Stimulated activated naive CD8-positive, alpha-beta T cell treated with anti-CD3 and anti-CD28 coated beads, Interleukin-15, Interleukin-2, amounts not matched to agents 100 ng/mL and 50 ng/mL, for 24 hours (primary cell): ENCODE data around the gene SOCS3.

ENCODE experiments used
- H3K27ac Mint-ChIP-seq: one replicate; pipeline ENCODE4 v1.8.0; 2021; ENCODE audit warnings: mild to moderate bottlenecking, mixed read lengths
- H3K27me3 Mint-ChIP-seq: one replicate; pipeline ENCODE4 v1.8.0; 2021; ENCODE audit warnings: mixed read lengths
- H3K36me3 Mint-ChIP-seq: one replicate; pipeline ENCODE4 v1.8.0; 2021; ENCODE audit warnings: low read depth, mixed read lengths
- H3K4me1 Mint-ChIP-seq: one replicate; pipeline ENCODE4 v1.8.0; 2021; ENCODE audit warnings: low read depth, mixed read lengths
- H3K4me3 Mint-ChIP-seq: one replicate; pipeline ENCODE4 v1.8.0; 2021; ENCODE audit warnings: mild to moderate bottlenecking, mixed read lengths
- H3K9me3 Mint-ChIP-seq: one replicate; pipeline ENCODE4 v1.8.0; 2021; ENCODE audit warnings: mixed read lengths

The SOCS3 gene

GRCh38 chr17:78359997-78360370 is at the start of gene SOCS3:
Gene SOCS3, minus strand, starts transcription at chr17:78360077. Its CDS starts 982 bp downstream, at chr17:78359095.
- H3K27me3 Mint-ChIP-seq, result peaks cover 11% of the 10 kb centered on the region
- H3K4me3 Mint-ChIP-seq, result peak within 1 kb of the TSS; percentile 90
- peak within 1 kb of the TSS; percentile 86 for H3K27ac Mint-ChIP-seq
- H3K4me1 Mint-ChIP-seq, result peaks cover 44% of the 10 kb centered on the region
- no peaks in the 10 kb centered on the region for H3K9me3 Mint-ChIP-seq
- peaks cover 23% of the 10 kb centered on the region for H3K36me3 Mint-ChIP-seq

- peaks cover 35% of the 10 kb centered on the region for H3K4me1 Mint-ChIP-seq
- H3K27me3 Mint-ChIP-seq, result no peaks in the 10 kb centered on the region
- H3K9me3 Mint-ChIP-seq, result no peaks in the 10 kb centered on the region
- peaks cover 35% of the 10 kb centered on the region for H3K36me3 Mint-ChIP-seq
- peak overlapping the region; percentile 19 for H3K27ac Mint-ChIP-seq
- no peak overlapping the region for H3K4me3 Mint-ChIP-seq
Measured at GRCh38 chr17:78409191-78409928, 49.5 kb upstream of the SOCS3 start.

DNA sequence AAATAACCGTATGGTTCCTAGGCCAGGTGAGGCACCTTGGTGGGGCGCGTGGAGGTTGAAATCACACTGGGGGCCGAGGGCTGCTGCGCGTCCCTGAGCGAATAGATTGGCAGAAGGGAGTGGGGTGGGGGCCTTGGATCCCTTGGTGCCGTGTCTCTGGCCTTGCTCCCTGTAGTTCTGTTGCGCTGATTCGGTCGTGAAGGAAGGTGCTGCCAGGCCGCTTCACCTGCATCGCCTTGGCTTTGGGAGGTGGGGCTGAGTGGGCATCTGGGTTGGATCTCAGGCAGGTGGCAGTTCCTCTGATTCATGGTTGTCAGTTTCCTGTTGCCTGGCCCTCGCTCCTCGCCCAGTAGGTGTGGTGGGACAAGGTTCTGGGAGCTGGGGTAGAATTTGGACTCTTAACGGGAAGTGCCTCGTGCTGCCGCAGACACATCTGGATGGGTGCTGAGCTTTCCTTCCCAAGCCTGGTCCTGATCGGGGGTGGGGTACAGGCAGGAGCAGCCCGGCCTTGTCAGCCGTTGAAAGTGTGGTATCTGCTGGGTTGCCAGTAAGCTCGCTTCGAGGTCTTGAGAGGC is 48.7 kb upstream of the SOCS3 start:
- Mint-ChIP-seq H3K27ac (peak overlapping the region; percentile 12), H3K27me3 (no peaks in the 10 kb centered on the region), H3K4me1 (peaks cover 27% of the 10 kb centered on the region), H3K4me3 (no peak overlapping the region), H3K36me3 (peaks cover 43% of the 10 kb centered on the region), H3K9me3 (no peaks in the 10 kb centered on the region)

GRCh38 chr17:78407387-78408000 is 47.6 kb upstream of the SOCS3 start:
- H3K4me3 Mint-ChIP-seq, result no peak overlapping the region
- H3K9me3 Mint-ChIP-seq, result no peaks in the 10 kb centered on the region
- no peaks in the 10 kb centered on the region for H3K27me3 Mint-ChIP-seq
- H3K4me1 Mint-ChIP-seq, result peaks cover 16% of the 10 kb centered on the region
- no peak overlapping the region for H3K27ac Mint-ChIP-seq
- peaks cover 52% of the 10 kb centered on the region for H3K36me3 Mint-ChIP-seq

DNA sequence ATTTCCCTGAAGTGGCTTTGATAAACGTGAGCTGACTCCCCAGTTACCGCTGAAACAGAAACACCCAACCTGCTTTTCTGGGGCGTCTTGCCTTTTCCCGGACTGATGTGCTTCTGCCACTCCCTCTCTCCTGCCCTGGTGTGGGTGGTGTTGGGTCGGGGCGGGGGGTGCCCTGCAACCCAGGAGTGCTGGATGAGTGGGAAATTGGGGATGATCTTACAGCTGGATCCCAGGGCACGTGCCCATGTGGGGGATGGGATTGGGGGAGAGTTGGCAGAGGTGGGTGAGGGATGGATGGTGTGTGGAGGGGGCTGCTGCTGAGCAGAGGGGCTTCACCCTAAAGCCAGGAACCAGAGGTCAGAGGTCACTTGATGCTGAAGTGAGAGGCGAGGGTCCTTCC is 47.0 kb upstream of the SOCS3 start:
- H3K36me3 Mint-ChIP-seq, result peaks cover 52% of the 10 kb centered on the region
- H3K27ac Mint-ChIP-seq, result no peak overlapping the region
- peaks cover 10% of the 10 kb centered on the region for H3K4me1 Mint-ChIP-seq

GRCh38 chr17:78406396-78406795 is 46.5 kb upstream of the SOCS3 start:
- Mint-ChIP-seq H3K4me1 (peaks cover 5% of the 10 kb centered on the region), H3K27ac (no peak overlapping the region), H3K27me3 (no peaks in the 10 kb centered on the region), H3K9me3 (no peaks in the 10 kb centered on the region), H3K36me3 (peaks cover 57% of the 10 kb centered on the region), H3K4me3 (no peak overlapping the region)

More for the DNA sequence above, 47.0 kb upstream of the SOCS3 start:
- Mint-ChIP-seq H3K9me3 (no peaks in the 10 kb centered on the region), H3K4me3 (no peak overlapping the region), H3K27me3 (no peaks in the 10 kb centered on the region)

DNA sequence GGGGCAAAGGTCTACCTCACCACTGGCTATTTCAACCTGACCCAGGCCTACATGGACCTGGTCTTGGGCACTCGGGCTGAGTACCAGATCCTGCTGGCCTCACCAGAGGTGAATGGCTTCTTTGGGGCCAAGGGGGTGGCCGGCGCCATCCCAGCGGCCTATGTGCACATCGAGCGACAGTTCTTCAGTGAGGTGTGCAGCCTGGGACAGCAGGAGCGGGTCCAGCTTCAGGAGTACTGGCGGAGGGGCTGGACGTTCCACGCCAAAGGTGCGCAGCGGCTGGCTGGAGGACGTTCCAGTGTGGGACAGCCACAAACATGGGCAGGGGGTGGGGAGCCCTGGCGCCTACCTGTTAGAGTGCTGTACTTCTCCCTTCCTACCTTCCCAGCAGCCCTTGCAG is 43.9 kb upstream of the SOCS3 start:
- H3K9me3 Mint-ChIP-seq, result no peaks in the 10 kb centered on the region
- H3K27me3 Mint-ChIP-seq, result no peaks in the 10 kb centered on the region
- H3K4me3 Mint-ChIP-seq, result no peak overlapping the region
- H3K27ac Mint-ChIP-seq, result no peak overlapping the region
- H3K4me1 Mint-ChIP-seq, result no peaks in the 10 kb centered on the region
- H3K36me3 Mint-ChIP-seq, result peaks cover 66% of the 10 kb centered on the region

- Mint-ChIP-seq H3K4me3 (no peak overlapping the region), H3K4me1 (no peaks in the 10 kb centered on the region), H3K27me3 (no peaks in the 10 kb centered on the region), H3K27ac (no peak overlapping the region), H3K9me3 (no peaks in the 10 kb centered on the region), H3K36me3 (peaks cover 79% of the 10 kb centered on the region)
Measured at GRCh38 chr17:78401891-78402290, 42.0 kb upstream of the SOCS3 start.

GRCh38 chr17:78401246-78401645 is 41.4 kb upstream of the SOCS3 start:
- H3K9me3 Mint-ChIP-seq, result no peaks in the 10 kb centered on the region
- H3K36me3 Mint-ChIP-seq, result peaks cover 84% of the 10 kb centered on the region
- H3K4me3 Mint-ChIP-seq, result no peak overlapping the region
- no peak overlapping the region for H3K27ac Mint-ChIP-seq
- no peaks in the 10 kb centered on the region for H3K27me3 Mint-ChIP-seq
- H3K4me1 Mint-ChIP-seq, result no peaks in the 10 kb centered on the region

GRCh38 chr17:78400581-78401240 is 40.8 kb upstream of the SOCS3 start:
- Mint-ChIP-seq H3K36me3 (peaks cover 87% of the 10 kb centered on the region), H3K27ac (no peak overlapping the region), H3K4me3 (no peak overlapping the region)

DNA sequence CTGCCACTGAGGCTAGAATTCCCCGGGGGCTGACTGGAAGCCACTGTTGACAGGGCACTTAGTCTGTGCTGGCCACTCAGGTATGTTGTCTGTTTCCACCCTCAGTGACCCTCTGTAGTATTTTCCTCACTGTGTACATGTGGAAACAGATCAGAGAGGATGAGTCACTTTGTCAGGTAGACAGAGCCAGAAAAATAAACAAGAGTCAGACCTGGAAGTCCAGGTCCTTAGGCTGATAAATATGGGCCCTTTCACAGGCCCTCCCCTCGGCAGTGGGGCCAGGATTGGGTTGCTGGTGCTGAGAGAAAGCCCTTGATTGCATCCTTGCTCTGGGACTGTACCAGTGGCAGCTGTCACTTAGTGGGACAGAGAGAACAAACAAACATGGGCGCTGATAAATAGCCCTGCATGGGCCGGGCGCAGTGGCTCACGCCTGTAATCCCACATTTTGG is 39.8 kb upstream of the SOCS3 start:
- Mint-ChIP-seq H3K4me3 (no peak overlapping the region), H3K36me3 (peaks cover 85% of the 10 kb centered on the region), H3K27ac (no peak overlapping the region), H3K27me3 (no peaks in the 10 kb centered on the region), H3K4me1 (peaks cover 5% of the 10 kb centered on the region), H3K9me3 (no peaks in the 10 kb centered on the region)

More at GRCh38 chr17:78400581-78401240, 40.8 kb upstream of the SOCS3 start:
- Mint-ChIP-seq H3K4me1 (no peaks in the 10 kb centered on the region), H3K9me3 (no peaks in the 10 kb centered on the region), H3K27me3 (no peaks in the 10 kb centered on the region)

DNA sequence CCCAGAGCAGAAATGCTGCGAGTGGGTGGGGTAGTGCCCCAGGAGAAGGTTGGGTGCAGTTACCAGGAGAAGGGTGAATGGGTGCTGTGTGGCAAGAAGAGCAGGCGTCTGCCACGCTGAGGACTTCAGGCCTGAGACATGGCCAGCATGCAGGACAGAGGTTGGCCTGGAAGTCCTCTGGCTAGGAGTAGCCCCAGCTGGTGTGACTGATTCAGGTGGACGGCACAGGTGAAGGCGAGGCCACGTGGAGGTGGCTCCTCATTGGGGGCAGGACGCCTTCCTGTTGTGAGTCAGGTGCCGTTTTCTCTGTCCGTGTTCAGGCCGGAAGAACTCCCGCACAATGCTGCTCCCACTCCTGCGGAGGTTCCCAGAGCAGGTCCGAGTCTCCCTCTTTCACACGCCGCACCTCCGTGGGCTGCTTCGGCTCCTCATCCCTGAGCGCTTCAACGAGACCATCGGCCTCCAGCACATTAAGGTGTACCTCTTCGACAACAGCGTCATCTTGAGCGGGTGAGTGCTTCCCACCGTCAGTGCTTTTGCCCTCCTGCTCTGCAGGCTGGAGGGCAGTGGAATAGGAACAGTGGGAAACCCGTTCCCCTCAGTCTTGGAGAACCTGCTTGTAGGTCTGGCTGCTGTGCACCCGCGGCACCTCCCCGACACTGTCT is 39.3 kb upstream of the SOCS3 start:
- peaks cover 84% of the 10 kb centered on the region for H3K36me3 Mint-ChIP-seq
- H3K9me3 Mint-ChIP-seq, result no peaks in the 10 kb centered on the region
- peaks cover 5% of the 10 kb centered on the region for H3K4me1 Mint-ChIP-seq
- no peaks in the 10 kb centered on the region for H3K27me3 Mint-ChIP-seq
- no peak overlapping the region for H3K27ac Mint-ChIP-seq
- no peak overlapping the region for H3K4me3 Mint-ChIP-seq

GRCh38 chr17:78398390-78398789 is 38.5 kb upstream of the SOCS3 start:
- H3K27ac Mint-ChIP-seq, result no peak overlapping the region

GRCh38 chr17:78397681-78398101 is 37.8 kb upstream of the SOCS3 start:
- H3K27ac Mint-ChIP-seq, result no peak overlapping the region
- H3K4me1 Mint-ChIP-seq, result peaks cover 10% of the 10 kb centered on the region
- no peaks in the 10 kb centered on the region for H3K9me3 Mint-ChIP-seq
- peaks cover 77% of the 10 kb centered on the region for H3K36me3 Mint-ChIP-seq
- H3K4me3 Mint-ChIP-seq, result no peak overlapping the region
- H3K27me3 Mint-ChIP-seq, result no peaks in the 10 kb centered on the region

More at GRCh38 chr17:78398390-78398789, 38.5 kb upstream of the SOCS3 start:
- no peaks in the 10 kb centered on the region for H3K27me3 Mint-ChIP-seq
- no peak overlapping the region for H3K4me3 Mint-ChIP-seq
- H3K4me1 Mint-ChIP-seq, result peaks cover 8% of the 10 kb centered on the region
- H3K9me3 Mint-ChIP-seq, result no peaks in the 10 kb centered on the region
- peaks cover 81% of the 10 kb centered on the region for H3K36me3 Mint-ChIP-seq
